Tibial artery (tissue), 4 donors: ENCODE data around the gene GIGYF1.

Experiments
- DNase-seq, 2 donors: peaks; one replicate each; pipeline ENCODE4 v3.0.0-alpha.2; 2019
- H3K27ac ChIP-seq, 2 donors: fragments of 200-600 bp; sonication (generic) in 1 of 2; 1 replicate in 1 of 2; 2 replicates in 1 of 2; pipeline ENCODE4 v1.5.1; 2018 to 2019; ENCODE audit warnings: mild to moderate bottlenecking in 1 of 2
- H3K27me3 ChIP-seq, 2 donors: fragments of 200-600 bp; sonication (generic) in 1 of 2; one replicate each; pipeline versions ENCODE4 v1.5.1 to v1.6.0; 2016 to 2019
- H3K36me3 ChIP-seq, 3 donors: fragments of 200-600 bp; sonication (generic) in 2 of 3; one replicate each; pipeline ENCODE4 v1.5.1; 2016 to 2019; ENCODE audit warnings: mild to moderate bottlenecking in 2 of 3
- H3K4me1 ChIP-seq, 4 donors: fragments of 200-600 bp; sonication (generic) in 2 of 4; 1 replicate in 3 of 4; 2 replicates in 1 of 4; pipeline ENCODE4 v1.5.1; 2016 to 2019
- H3K4me3 ChIP-seq, 2 donors: fragments of 200-600 bp; sonication (generic) in 1 of 2; 1 replicate in 1 of 2; 2 replicates in 1 of 2; pipeline ENCODE4 v1.5.1; 2018 to 2019; ENCODE audit warnings: mild to moderate bottlenecking in 2 of 2
- H3K9me3 ChIP-seq, 3 donors: fragments of 200-600 bp; sonication (generic) in 1 of 3; one replicate each; pipeline ENCODE4 v1.5.1; 2016 to 2019
- CTCF ChIP-seq, 2 experiments: fragments of 200-600 bp in 1 of 2; fragments of 450-650 bp in 1 of 2; IDR thresholded peaks; one replicate each; pipeline ENCODE4 v1.5.1; 2017 to 2019; ENCODE audit warnings: antibody characterized with exemption in 2 of 2, mild to moderate bottlenecking in 1 of 2, moderate library complexity in 1 of 2
- intact Hi-C: fragments of 100-400 bp; cut with DNase I; formaldehyde crosslinking; loops from one replicate; pipeline ENCODE4 v1.15.0; 2023; ENCODE audit warnings: low total_unique reads

Gene GIGYF1

GRCh38 chr7:100693312-100694097 lies 545 bp downstream of the GIGYF1 start:
- Histone ChIP-seq H3K27me3 (no peaks in the 10 kb centered on the region), H3K27ac (peak overlapping the region; percentile 79 to 80), H3K36me3 (peaks cover 0 to 11% (median 11%) of the 10 kb centered on the region in 3 donors), H3K9me3 (no peaks in the 10 kb centered on the region), H3K4me3 (peak overlapping the region; percentile 82 to 97), H3K4me1 (peaks cover 0 to 49% (median 41%) of the 10 kb centered on the region in 4 donors)
- DNase-seq: no peak
- TF ChIP-seq CTCF (IDR thresholded peaks at IDR 0.05): no peak
- intact Hi-C loops: loop anchor here (5.0 kb wide), 2 partner anchors 131 to 211 kb away; partner anchors contain the start of gene NYAP1

DNA sequence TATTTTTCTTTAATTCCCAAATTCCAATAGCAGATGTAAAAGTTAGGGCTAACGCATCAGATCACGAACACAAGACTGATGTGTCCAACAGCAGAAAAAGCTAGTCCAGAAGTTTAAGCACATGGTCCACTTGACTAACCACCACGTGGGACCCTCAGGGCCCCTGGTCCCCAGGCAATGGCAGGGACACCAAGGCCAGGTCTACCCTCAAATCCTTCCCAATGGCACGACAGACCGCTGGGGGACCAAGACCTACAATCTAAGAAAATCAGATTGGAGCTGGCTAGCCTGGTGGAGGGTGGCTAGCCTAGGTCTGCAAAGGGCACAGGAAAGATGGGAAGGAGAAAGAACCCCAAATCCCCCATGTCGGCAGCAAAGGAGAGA lies 1.5 kb downstream of the GIGYF1 start:
- Histone ChIP-seq H3K36me3 (peaks cover 6 to 21% (median 20%) of the 10 kb centered on the region in 3 donors), H3K27ac (peak overlapping the region in 1 of 2 donors; percentile 79), H3K9me3 (no peaks in the 10 kb centered on the region), H3K4me3 (peak overlapping the region; percentile 82 to 97), H3K4me1 (peaks cover 0 to 56% (median 46%) of the 10 kb centered on the region in 4 donors), H3K27me3 (no peaks in the 10 kb centered on the region)
- DNase-seq: no peak
- TF ChIP-seq CTCF (IDR thresholded peaks at IDR 0.05): no peak
- intact Hi-C loops: loop anchor here (5.0 kb wide), 2 partner anchors 130 to 210 kb away; partner anchors contain the start of gene NYAP1

GRCh38 chr7:100691676-100692577 lies 2.1 kb downstream of the GIGYF1 start:
- peaks cover 0 to 60% (median 46%) of the 10 kb centered on the region in 4 donors for H3K4me1 ChIP-seq
- H3K4me3 ChIP-seq: peak overlapping the region; percentile 82 to 97
- intact Hi-C loops: loop anchor here (5.0 kb wide), 2 partner anchors 130 to 210 kb away; partner anchors contain the start of gene NYAP1
- H3K36me3 ChIP-seq: peaks cover 13 to 27% (median 27%) of the 10 kb centered on the region in 3 donors
- peak; percentile 86 to 87 for TF ChIP-seq CTCF (IDR thresholded peaks at IDR 0.05)
- H3K9me3 ChIP-seq: no peaks in the 10 kb centered on the region
- H3K27me3 ChIP-seq: no peaks in the 10 kb centered on the region
- peak overlapping the region; percentile 37 to 79 for H3K27ac ChIP-seq
- DNase-seq: peak; percentile 75 to 87

GRCh38 chr7:100689230-100690135 lies 4.6 kb downstream of the GIGYF1 start:
- H3K4me1 ChIP-seq: peaks cover 0 to 60% (median 43%) of the 10 kb centered on the region in 4 donors
- intact Hi-C loops: loop anchor here (5.0 kb wide), 2 partner anchors 127 to 207 kb away; partner anchors contain the start of gene NYAP1
- H3K27me3 ChIP-seq: no peaks in the 10 kb centered on the region
- DNase-seq: no peak
- H3K36me3 ChIP-seq: peaks cover 36 to 51% (median 51%) of the 10 kb centered on the region in 3 donors
- H3K4me3 ChIP-seq: no peak overlapping the region
- no peak overlapping the region for H3K27ac ChIP-seq
- no peak for TF ChIP-seq CTCF (IDR thresholded peaks at IDR 0.05)
- no peaks in the 10 kb centered on the region for H3K9me3 ChIP-seq
